HG02840 (cell line): Measurements from ENCODE around the gene MAP3K6.
A peak's percentile ranks its signal among the peaks of the same experiment; 100 is the strongest.

Source experiments
- ATAC-seq: cut with Tn5 transposase; IDR thresholded peaks from one replicate; pipeline ENCODE4 v1.9.1; 2021; ENCODE audit warnings: mild to moderate bottlenecking, moderate library complexity, moderate number of reproducible peaks; ENCODE audit not compliant: unreplicated experiment, low FRiP score

Gene MAP3K6

GRCh38 chr1:27339213-27339612, 27.5 kb downstream of the MAP3K6 start:
- ATAC-seq, result no peak

DNA sequence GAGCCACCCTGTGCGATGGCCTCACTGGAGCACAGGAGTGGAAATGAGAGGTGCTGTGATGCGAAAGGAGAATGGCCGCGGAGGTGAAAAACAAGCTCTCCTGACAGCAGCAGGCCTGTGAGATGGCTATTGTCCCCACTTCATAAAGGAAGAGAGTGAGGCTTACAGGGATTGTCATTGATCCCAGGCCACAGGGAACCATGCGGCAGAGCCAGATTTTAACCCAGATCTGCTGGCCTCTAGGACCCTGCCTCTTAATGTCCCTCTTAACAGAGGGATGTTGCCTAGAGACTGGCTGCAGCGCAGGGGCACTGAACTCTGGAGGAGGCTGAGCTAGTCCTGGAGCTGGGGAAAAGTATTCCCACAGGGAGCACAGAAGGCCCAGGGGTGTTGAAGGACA, 28.0 kb downstream of the MAP3K6 start:
- ATAC-seq, result no peak

DNA sequence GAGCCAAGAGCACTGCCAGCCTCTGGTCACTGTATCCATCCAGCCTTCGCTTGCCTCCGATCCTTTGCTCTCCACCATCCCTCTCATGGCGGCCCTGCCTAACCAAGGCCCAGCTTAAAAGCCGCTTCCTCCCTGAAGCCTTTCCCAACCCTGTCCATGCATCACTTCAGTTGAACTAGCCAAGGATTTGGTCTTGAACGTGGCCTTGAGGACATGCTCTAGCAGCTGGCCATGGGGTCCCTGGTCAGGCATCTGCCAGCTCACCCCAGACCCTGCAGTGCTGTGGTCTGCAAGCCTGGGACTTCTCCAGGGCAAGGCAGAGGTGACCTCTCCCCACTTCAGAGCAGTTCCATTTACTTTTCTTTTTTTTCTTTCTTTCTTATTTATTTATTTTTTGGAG, 30.0 kb downstream of the MAP3K6 start:
- ATAC-seq, result no peak

DNA sequence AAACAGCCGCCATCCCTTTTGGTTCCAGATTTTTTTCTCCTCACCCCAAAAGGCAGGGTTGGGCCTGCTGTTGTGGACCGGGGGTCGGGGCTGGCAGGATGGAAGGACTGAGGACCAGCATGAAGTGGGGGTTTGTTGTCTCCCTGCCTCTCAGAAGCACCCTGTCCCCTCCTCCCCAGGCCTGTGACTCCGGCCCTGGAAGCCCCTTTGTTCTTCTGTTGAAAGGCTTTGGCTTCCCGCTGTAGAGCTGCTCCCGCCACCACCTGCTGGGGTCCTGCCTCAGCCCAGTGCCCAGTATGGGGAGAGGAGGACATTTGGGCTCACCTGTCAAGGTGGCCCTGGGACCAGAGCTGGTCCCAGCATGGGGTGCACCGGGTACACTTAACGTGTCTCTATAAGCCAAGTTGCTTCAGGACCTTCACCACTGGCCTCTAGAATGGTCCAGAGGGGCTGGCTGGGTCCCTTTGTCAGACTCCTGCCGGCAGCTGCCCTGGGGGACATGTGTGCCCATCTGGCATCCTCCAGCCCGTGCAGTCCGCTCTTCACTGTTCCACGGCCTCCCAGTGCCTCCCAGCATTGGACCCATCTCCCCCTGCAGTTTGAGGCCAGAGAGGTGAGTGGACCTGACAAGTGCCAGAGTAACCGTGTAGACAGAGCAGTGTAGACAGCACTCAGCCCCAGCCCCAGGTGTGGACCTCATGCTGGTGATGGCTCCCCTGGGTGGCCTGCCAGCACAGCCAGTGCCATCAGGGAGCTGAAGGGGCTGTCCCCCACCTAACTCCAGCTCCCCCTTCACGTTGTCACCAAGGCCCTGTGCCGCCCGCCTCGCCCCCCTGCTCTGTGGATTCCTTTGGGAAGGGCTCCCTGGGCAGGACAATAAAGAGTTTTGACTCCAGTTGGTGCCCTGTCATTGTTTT, 31.0 kb downstream of the MAP3K6 start:
- ATAC-seq, result no peak

DNA sequence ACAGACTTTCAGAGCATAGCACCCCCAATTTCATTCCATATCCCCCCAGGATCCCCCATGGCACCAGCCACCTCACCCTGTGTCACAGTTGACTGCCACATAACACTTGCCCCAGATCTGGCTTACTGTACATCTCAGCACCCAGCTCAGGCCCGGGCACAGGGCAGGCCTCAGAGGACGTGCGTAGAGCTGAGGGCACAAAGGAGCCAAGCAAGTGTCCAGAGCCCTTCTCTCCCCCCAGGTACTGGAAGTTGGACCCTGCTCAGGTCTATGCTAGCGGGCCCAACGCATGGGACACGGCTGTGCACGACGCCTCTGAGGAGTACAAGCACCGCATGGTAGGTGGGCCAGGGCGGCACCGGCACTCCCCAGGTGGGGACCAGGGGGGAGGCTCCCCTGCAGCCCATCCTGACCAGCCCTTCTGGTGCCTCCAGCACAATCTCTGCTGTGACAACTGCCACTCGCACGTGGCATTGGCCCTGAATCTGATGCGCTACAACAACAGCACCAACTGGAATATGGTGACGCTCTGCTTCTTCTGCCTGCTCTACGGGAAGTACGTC, 33.0 kb downstream of the MAP3K6 start:
- no peak for ATAC-seq

- no peak for ATAC-seq
Observed at GRCh38 chr1:27332536-27333281, 34.1 kb downstream of the MAP3K6 start.

DNA sequence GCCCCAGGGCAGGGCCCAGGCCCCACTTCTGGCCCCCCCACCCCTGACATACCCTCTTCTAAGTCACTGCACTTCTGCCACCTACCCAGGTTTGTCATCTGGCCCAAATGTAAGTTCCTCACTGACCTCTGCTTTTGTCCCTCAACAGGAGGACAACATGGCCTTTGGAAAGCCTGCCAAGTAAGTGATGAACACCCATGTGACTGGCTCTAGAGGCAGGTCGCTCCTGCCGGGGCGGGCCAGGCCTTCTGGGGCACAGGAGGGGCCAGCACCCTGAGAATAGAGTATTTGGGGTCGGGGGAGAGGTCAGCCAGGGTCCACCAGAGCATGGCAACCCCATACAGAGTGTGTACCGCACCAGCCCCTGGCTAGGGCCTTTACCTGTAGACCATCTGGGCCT, 34.8 kb downstream of the MAP3K6 start:
- no peak for ATAC-seq

- no peak for ATAC-seq
Observed at GRCh38 chr1:27331426-27331825, 35.3 kb downstream of the MAP3K6 start.

- no peak for ATAC-seq
Observed at GRCh38 chr1:27330786-27331185, 36.0 kb downstream of the MAP3K6 start.

- no peak for ATAC-seq
Observed at GRCh38 chr1:27327964-27328363, 38.8 kb downstream of the MAP3K6 start.

DNA sequence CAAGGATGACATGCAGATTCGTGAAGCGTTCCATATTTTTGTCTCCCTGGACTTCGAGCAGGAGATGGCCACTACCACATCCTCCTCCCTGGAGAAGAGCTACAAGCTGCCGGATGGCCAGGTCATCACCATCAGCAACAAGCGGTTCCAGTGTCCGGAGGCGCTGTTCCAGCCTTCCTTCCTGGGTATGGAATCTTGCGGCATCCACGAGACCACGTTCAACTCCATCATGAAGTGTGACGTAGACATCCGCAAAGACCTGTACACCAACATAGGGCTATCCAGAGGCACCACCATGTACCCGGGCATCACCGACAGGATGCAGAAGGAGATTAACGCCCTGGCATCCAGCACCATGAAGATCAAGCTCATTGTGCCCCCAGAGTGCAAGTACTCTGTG, 41.5 kb downstream of the MAP3K6 start:
- ATAC-seq, result no peak

GRCh38 chr1:27322569-27323240, 44.1 kb downstream of the MAP3K6 start:
- no peak for ATAC-seq

GRCh38 chr1:27321813-27322568, 44.8 kb downstream of the MAP3K6 start, which contains the start of gene TMEM222:
TSS of gene TMEM222 (plus strand) at chr1:27322163. CDS start at chr1:27322198, 35 bp downstream.
- ATAC-seq, result peak; percentile 86

- ATAC-seq, result no peak
Observed at GRCh38 chr1:27318596-27318995, 48.2 kb downstream of the MAP3K6 start.

GRCh38 chr1:27318136-27318535, 48.6 kb downstream of the MAP3K6 start:
- ATAC-seq, result no peak

DNA sequence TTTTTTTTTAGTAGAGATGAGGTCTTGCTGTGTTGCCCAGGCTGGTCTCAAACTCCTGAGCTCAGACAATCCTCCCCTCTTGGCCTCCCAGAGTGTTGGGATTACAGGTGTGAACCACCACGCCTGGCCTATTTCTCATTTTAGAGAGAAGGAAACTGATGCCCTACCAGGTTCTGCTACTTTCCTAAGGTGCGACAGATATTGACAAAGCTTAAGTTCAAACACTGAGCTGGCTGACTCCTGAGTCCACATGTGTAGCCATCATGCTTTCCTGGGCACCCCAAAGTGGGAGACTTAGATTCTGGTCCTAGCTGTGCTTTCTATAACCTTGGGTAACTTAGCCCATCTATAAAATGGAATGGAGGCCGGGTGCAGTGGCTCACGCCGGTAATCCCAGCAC, 49.9 kb downstream of the MAP3K6 start:
- ATAC-seq, result no peak

DNA sequence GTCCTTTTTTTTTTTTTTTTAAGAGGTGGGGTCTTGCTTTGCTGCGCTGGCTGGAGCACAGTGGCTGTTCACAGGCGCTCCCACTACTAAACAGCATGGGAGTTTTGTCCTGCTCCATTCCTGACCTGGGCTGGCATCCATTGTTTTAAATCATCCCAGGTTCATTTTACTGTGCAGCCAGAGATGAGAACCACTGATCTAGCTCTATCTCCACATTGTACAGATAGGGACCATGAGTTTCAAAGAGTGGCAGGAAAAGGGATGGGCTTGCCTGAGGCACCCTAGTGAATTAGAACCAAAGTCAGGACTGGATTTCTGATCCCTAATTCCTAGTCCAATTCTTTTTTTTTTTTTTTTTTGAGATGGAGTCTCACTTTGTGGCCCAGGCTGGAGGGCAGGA, 52.0 kb downstream of the MAP3K6 start:
- ATAC-seq, result no peak

- no peak for ATAC-seq
Observed at GRCh38 chr1:27314169-27314568, 52.6 kb downstream of the MAP3K6 start.

GRCh38 chr1:27307874-27308598, 58.7 kb downstream of the MAP3K6 start:
- no peak for ATAC-seq
